ENCODE data around the gene CHCHD6.
A peak's percentile ranks its signal among the peaks of the same experiment; 100 is the strongest.

CHCHD6 gene

DNA sequence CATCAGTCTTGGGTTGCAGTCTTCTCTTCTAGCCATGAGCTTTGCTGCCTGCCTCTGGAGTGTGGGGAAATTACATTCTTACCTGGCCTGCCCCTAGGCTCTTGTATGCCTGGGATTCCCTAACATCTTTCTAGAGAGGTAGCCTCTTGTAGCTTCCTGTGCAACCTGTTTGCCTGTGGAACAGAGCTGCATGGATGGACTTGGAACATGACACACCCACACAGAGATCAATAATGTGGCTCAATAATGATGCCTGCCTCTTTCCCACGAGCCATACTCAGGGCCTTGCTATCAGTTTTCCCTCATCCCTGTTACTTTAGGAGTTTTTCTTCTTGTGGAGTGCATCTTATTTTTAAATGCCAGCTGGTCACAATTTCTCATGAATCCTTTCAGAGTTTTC, 11.4 kb downstream of the CHCHD6 start:
- DNase-seq (ENCODE audit: insufficient read length) (no peak), FAIRE-seq (no peak)
- no peak for TF ChIP-seq POLR2AphosphoS5 (IDR thresholded peaks at IDR 0.05; ENCODE audit: low read depth, low read length)
- no peak for TF ChIP-seq TAF1 (IDR thresholded peaks at IDR 0.05; ENCODE audit: borderline replicate concordance, low read depth, low read length)
- TF ChIP-seq POLR2A (IDR thresholded peaks at IDR 0.05; ENCODE audit: low read depth, low read length): no peak

DNA sequence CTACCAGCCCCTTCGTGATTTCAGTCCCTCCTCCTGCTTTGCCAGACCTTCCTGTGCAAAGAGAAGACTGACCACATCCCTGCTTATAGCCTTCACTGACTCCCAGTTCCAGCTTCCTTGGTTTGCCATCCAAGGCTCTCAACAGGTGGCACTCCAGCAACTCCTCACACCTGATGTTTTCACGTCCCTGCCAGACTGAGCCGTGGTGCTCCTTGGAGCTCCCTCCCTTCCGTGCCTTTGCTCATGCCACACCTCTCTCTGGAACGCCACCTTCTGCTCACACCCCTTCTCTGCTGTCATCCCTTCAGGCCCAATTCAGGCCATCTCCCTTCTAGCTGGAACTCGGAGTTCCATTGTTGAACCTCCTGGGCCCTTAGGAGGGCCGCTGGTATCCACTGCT, 12.0 kb downstream of the CHCHD6 start:
- TF ChIP-seq TAF1 (IDR thresholded peaks at IDR 0.05; ENCODE audit: borderline replicate concordance, low read depth, low read length): no peak
- TF ChIP-seq POLR2AphosphoS5 (IDR thresholded peaks at IDR 0.05; ENCODE audit: low read depth, low read length): no peak
- no peak for TF ChIP-seq POLR2A (IDR thresholded peaks at IDR 0.05; ENCODE audit: low read depth, low read length)
- FAIRE-seq (no peak), DNase-seq (ENCODE audit: insufficient read length) (no peak)

DNA sequence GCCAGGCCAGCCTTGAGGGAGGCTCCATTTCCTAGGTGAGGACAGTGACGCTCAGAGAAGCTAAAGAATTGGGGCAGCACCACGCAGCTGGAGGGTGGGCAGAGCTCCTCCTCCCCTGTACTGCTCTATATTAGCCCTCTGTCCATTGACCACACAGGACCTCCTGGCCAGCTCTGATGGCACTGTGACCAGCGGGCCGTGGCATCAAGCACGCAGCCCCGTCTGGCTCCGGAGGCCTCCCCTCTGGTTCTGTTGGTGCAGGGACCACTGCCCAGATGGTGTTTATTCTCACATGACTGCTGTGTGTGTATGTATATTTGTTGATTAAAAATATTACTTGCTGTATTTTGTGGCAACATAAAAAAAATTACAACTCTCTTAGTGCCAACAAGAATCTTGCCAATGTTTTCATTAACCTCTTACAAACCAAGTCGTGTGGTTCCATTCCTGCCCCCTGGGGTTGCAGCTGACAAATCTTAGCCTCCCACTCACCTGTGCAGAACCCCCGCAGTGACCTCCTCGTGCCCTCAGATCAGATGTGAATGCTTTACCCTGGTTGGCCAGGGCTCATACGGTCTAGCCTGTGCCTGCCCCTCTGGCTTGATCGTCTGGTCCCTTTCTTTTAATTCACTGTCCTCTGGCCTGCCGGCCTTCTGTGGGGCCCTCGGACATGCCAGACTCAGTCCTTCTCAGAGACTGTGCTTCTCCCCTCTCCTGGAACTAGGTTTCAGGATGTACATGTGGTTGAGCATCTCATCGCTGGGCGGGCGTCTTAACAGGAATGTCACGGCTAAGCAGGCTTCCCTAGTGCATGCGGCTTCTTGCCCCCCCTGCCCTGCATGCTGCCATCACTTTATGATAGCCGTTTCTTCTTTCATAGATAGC, 14.8 kb downstream of the CHCHD6 start:
- TF ChIP-seq POLR2AphosphoS5 (IDR thresholded peaks at IDR 0.05; ENCODE audit: low read depth, low read length): no peak
- TF ChIP-seq POLR2A (IDR thresholded peaks at IDR 0.05; ENCODE audit: low read depth, low read length): no peak
- TF ChIP-seq TAF1 (IDR thresholded peaks at IDR 0.05; ENCODE audit: borderline replicate concordance, low read depth, low read length): no peak
- DNase-seq (ENCODE audit: insufficient read length): no peak
- no peak for FAIRE-seq

DNA sequence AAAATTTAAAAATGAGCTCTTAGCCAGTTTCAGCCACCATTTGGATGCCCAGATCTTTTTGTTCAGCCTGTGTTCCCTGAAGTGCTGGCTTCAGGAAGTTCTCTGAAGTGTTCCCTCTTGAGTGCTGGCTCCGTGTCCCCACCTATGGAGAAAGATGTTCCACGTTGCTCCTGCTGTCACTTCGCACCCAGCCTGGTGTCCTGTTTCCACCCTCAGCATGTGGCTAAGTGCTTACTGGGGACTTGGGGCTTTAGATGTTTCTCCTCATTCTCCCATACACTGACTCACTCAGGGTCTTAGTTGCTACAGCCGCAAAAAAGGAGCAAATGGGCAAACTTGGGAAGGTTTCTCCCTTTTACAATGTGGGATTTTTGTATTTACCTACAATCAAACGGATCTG, 16.6 kb downstream of the CHCHD6 start:
- no peak for FAIRE-seq
- TF ChIP-seq POLR2A (IDR thresholded peaks at IDR 0.05; ENCODE audit: low read depth, low read length) (no peak), POLR2AphosphoS5 (IDR thresholded peaks at IDR 0.05; ENCODE audit: low read depth, low read length) (no peak), TAF1 (IDR thresholded peaks at IDR 0.05; ENCODE audit: borderline replicate concordance, low read depth, low read length) (no peak)
- DNase-seq (ENCODE audit: insufficient read length): no peak

DNA sequence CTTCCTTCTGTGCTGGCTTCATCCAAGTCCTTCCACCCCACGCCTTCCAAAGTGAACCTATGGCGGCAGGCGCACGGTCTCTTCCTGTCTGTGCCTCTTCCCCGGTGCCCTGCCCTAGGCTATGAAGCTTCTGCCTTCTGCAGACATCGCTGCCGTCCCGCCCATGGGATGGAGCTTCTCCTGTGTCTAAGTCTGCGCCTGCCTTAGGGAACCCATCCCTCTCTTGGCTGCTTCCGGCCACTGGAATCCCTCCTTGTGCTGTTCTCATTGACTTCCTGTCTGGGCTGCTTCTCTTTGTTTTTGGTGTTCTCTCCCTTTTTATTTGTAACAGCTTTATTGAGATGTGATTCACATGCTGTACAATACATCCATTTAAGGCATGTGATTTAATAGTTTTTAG, 17.2 kb downstream of the CHCHD6 start:
- TF ChIP-seq POLR2A (IDR thresholded peaks at IDR 0.05; ENCODE audit: low read depth, low read length): no peak
- TF ChIP-seq POLR2AphosphoS5 (IDR thresholded peaks at IDR 0.05; ENCODE audit: low read depth, low read length): no peak
- TF ChIP-seq TAF1 (IDR thresholded peaks at IDR 0.05; ENCODE audit: borderline replicate concordance, low read depth, low read length): no peak
- DNase-seq (ENCODE audit: insufficient read length) (no peak), FAIRE-seq (no peak)

DNA sequence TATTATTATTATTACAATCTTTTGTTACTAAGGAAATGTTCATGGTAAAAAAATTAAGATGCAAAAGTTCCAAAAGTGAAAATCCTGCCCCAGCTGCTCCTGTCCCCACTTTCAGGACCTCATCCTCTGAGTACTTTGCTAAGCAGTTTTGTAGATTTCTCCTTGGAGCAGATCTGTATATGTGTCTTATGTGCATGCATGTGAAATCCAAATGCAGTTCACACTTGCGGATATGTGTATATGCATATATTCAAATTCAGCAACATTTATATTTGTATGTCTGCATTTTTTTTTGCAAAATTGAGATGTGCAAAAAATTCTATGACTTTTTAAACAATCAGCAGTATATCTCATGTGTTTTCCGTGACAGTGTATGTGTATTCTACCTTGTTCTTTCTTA, 19.2 kb downstream of the CHCHD6 start:
- DNase-seq (ENCODE audit: insufficient read length) (no peak), FAIRE-seq (no peak)
- TF ChIP-seq TAF1 (IDR thresholded peaks at IDR 0.05; ENCODE audit: borderline replicate concordance, low read depth, low read length) (no peak), POLR2AphosphoS5 (IDR thresholded peaks at IDR 0.05; ENCODE audit: low read depth, low read length) (no peak), POLR2A (IDR thresholded peaks at IDR 0.05; ENCODE audit: low read depth, low read length) (no peak)

DNA sequence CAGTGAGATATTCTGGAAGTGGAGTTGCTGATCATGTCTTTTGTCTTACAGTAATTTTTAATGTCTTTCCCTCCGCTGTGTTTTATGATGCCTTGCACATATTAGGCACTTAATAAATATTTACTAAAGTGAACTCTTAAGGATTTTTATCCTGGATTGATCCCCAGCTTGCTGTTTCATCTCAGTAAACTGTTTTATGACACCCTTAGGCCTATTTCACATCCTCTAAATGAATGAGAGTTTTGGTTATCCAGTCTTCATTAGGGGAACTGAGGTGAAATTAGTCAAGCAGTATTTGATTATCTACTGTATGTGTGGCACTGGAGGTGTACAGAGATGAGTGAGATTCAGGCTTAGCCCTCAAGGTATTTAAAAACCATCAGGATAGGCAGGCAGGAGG, 19.8 kb downstream of the CHCHD6 start:
- DNase-seq (ENCODE audit: insufficient read length) (no peak), FAIRE-seq (no peak)

DNA sequence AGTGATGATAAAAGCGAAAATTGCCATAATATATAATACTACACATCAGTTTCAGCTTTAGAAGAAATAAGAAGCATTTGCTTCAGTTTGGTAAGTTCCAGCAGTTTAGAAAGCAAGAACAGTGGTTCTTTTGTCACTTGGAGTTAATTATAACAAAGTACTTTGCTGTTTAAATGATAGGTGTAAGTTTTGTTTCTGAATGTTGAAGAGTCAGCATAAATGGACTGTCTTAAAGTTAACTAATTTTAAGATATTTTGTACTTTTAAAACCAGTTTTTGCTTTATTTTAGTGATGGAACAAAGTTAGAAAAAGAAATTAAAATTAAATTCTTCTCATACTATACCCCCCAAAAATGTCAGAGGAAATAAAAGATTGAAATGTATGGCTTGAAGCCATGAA, 24.6 kb downstream of the CHCHD6 start:
- no peak for DNase-seq (ENCODE audit: insufficient read length)
- TF ChIP-seq POLR2A (IDR thresholded peaks at IDR 0.05; ENCODE audit: low read depth, low read length) (no peak), TAF1 (IDR thresholded peaks at IDR 0.05; ENCODE audit: borderline replicate concordance, low read depth, low read length) (no peak), POLR2AphosphoS5 (IDR thresholded peaks at IDR 0.05; ENCODE audit: low read depth, low read length) (no peak)
- FAIRE-seq: no peak

More for the DNA sequence above, 19.8 kb downstream of the CHCHD6 start:
- TF ChIP-seq POLR2A (IDR thresholded peaks at IDR 0.05; ENCODE audit: low read depth, low read length) (no peak), TAF1 (IDR thresholded peaks at IDR 0.05; ENCODE audit: borderline replicate concordance, low read depth, low read length) (no peak), POLR2AphosphoS5 (IDR thresholded peaks at IDR 0.05; ENCODE audit: low read depth, low read length) (no peak)

DNA sequence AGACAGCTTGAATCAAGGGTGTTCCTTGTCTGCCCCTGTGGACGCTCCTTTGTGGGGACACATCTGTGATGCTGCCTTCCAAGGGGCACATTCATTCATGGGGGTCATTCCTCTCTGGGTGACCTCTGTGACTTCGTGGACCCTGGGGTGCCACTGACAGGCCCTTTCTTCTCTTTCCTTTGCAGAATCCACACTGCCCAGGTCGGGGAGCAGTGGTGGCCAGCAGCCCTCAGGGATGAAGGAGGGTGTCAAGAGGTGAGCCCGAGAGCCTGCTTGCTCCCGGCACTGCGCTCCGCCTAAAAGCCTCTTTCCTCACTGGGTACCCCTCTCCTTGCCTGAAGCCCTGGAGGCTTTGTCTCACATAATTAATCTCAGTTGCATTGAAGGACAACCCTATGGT, 26.3 kb downstream of the CHCHD6 start:
- FAIRE-seq (no peak), DNase-seq (ENCODE audit: insufficient read length) (no peak)
- TF ChIP-seq POLR2AphosphoS5 (IDR thresholded peaks at IDR 0.05; ENCODE audit: low read depth, low read length) (no peak), POLR2A (IDR thresholded peaks at IDR 0.05; ENCODE audit: low read depth, low read length) (no peak), TAF1 (IDR thresholded peaks at IDR 0.05; ENCODE audit: borderline replicate concordance, low read depth, low read length) (no peak)

DNA sequence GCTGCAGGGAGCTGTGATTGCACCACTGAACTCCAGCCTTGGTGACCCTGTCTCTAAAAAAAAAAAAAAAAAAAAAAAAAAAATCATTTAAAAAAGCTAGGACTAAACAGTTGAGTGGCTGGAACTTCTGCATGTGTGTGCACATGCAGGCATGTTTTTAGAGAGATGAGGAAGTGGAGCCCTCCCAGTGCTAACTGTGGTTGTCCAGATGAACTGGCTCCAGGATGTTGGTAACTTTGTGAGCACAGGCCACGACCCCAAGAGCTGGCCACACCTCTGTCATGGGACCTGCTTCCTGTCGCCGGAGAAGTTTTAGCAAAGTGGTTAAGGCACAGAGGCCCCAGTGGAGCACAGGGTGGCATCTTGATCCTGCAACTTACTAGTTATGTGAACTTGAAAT, 27.0 kb downstream of the CHCHD6 start:
- no peak for DNase-seq (ENCODE audit: insufficient read length)
- FAIRE-seq: peak; percentile 21
- TF ChIP-seq POLR2A (IDR thresholded peaks at IDR 0.05; ENCODE audit: low read depth, low read length): no peak
- no peak for TF ChIP-seq POLR2AphosphoS5 (IDR thresholded peaks at IDR 0.05; ENCODE audit: low read depth, low read length)
- TF ChIP-seq TAF1 (IDR thresholded peaks at IDR 0.05; ENCODE audit: borderline replicate concordance, low read depth, low read length): no peak

DNA sequence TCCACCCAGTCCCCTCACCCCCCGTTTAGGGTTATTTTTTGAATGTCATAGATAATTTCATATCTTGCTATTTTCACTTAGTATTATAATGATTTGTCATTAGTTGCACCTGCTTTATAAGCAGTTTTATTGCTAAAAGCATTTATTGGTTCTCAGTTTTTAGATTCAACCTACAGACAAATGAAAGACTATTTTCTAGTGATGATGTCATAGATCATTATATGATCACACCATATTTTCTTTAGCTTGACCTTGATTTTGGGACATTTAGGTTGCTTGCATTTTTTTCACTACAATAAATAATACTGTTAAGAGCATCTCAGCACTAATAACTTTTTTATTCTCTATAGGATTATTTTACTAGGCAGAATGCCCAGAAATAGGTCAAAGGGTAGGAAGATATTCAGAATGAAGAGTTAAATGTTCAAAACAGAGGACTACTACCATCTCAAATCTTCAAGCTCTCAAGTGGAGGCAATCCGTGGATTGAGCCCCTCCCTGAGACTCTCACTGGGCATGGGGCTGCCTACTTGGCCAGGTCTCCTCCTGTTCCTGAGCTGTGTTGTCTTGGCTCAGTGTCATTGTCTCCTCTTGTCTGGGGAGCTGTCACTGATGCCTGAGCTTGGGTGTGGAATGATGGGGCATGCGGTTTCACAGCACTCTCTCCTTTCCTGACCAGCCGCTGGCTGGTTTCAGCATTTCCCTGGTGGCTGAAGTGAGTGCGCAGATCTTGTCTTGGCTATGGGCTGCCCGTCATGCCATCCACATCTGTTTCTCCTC, 28.4 kb downstream of the CHCHD6 start:
- no peak for FAIRE-seq
- no peak for TF ChIP-seq TAF1 (IDR thresholded peaks at IDR 0.05; ENCODE audit: borderline replicate concordance, low read depth, low read length)
- no peak for TF ChIP-seq POLR2AphosphoS5 (IDR thresholded peaks at IDR 0.05; ENCODE audit: low read depth, low read length)
- no peak for TF ChIP-seq POLR2A (IDR thresholded peaks at IDR 0.05; ENCODE audit: low read depth, low read length)

More for the DNA sequence above, 28.4 kb downstream of the CHCHD6 start:
- no peak for DNase-seq (ENCODE audit: insufficient read length)

Data from GM12892 (cell line).